Measurements from ENCODE around the gene ITPKB. TPM values are rescaled to one million over a fixed set of nuclear protein-coding genes. Genes with fewer than 3 reads are reported as not detected.

ITPKB gene
- total RNA-seq, 2 donors from 2014 or later, result 22.4 to 28.3 TPM

GRCh38 chr1:226584164-226584563, 154.9 kb downstream of the ITPKB start:
- H3K4me1 ChIP-seq (ENCODE audit: control insufficient read depth, insufficient read depth, low read length), result no peaks in the 10 kb centered on the region
- H3K36me3 ChIP-seq (ENCODE audit: control insufficient read depth, insufficient read depth, low read length), result no peaks in the 10 kb centered on the region
- no peak for DNase-seq
- Mint-ChIP-seq H3K27ac (no peak overlapping the region), H3K36me3 (ENCODE audit: low read depth) (no peaks in the 10 kb centered on the region), H3K9me3 (peaks cover 2% of the 10 kb centered on the region), H3K27me3 (ENCODE audit: insufficient read depth) (peaks cover 9% of the 10 kb centered on the region), H3K4me3 (no peak overlapping the region), H3K4me1 (no peaks in the 10 kb centered on the region)
- no peak overlapping the region for H3K27ac ChIP-seq (ENCODE audit: low read depth, low read length)
- no peaks in the 10 kb centered on the region for H3K9me3 ChIP-seq (ENCODE audit: control insufficient read depth, low read length)
- H3K27me3 ChIP-seq (ENCODE audit: control insufficient read depth, insufficient read depth, low read length, poor library complexity, severe bottlenecking), result no peaks in the 10 kb centered on the region
- H3K9ac ChIP-seq (ENCODE audit: extremely low read depth, low read length, poor library complexity, severe bottlenecking), result no peak overlapping the region
- TF ChIP-seq CTCF (conservative IDR thresholded peaks at IDR 0.05), result no peak
- WGBS, 2 experiments (ENCODE audit: insufficient coverage in 1 of 2, insufficient read length in 1 of 2), result 93 to 94% methylated on average over 2 to 3 of the region's 3 CpGs
- H3K4me3 ChIP-seq (ENCODE audit: low read length), result no peak overlapping the region

GRCh38 chr1:226582966-226583365, 156.1 kb downstream of the ITPKB start:
- Histone ChIP-seq H3K4me1 (ENCODE audit: control insufficient read depth, insufficient read depth, low read length) (no peaks in the 10 kb centered on the region), H3K9me3 (ENCODE audit: control insufficient read depth, low read length) (no peaks in the 10 kb centered on the region), H3K36me3 (ENCODE audit: control insufficient read depth, insufficient read depth, low read length) (no peaks in the 10 kb centered on the region), H3K4me3 (ENCODE audit: low read length) (no peak overlapping the region), H3K9ac (ENCODE audit: extremely low read depth, low read length, poor library complexity, severe bottlenecking) (no peak overlapping the region), H3K27ac (ENCODE audit: low read depth, low read length) (no peak overlapping the region), H3K27me3 (ENCODE audit: control insufficient read depth, insufficient read depth, low read length, poor library complexity, severe bottlenecking) (no peaks in the 10 kb centered on the region)
- Mint-ChIP-seq H3K4me1 (no peaks in the 10 kb centered on the region), H3K27ac (no peak overlapping the region), H3K4me3 (no peak overlapping the region), H3K36me3 (ENCODE audit: low read depth) (no peaks in the 10 kb centered on the region), H3K9me3 (peaks cover 2% of the 10 kb centered on the region), H3K27me3 (ENCODE audit: insufficient read depth) (peaks cover 3% of the 10 kb centered on the region)
- no peak for TF ChIP-seq CTCF (conservative IDR thresholded peaks at IDR 0.05)
- no peak for DNase-seq
- WGBS, 2 experiments (ENCODE audit: insufficient coverage in 1 of 2, insufficient read length in 1 of 2), result 90 to 95% methylated on average over 3 of the region's 3 CpGs

Other genes starting within 250 kb of the ITPKB start
- under 1 TPM; 0.04 to 0.20 TPM for gene STUM, start 190.5 kb downstream of the ITPKB start, total RNA-seq
- gene PSEN2, start 131.3 kb upstream of the ITPKB start, total RNA-seq, result 10 to 100 TPM; 21.5 to 25.2 TPM
- 10 to 100 TPM in 1 of 2 donors, 1 to 10 TPM in 1; 6.6 to 14.9 TPM for gene COQ8A, start 201.0 kb upstream of the ITPKB start, total RNA-seq